Activated CD4-positive, alpha-beta T cell treated with anti-CD3 and anti-CD28 coated beads for 4 hours (primary cell): ENCODE data around the gene CABP7.

Source experiments
- DNase-seq, 2 donors: peaks; one replicate each; pipeline ENCODE4 v3.0.0-alpha.2; 2020

Gene CABP7

GRCh38 chr22:29719899-29720645 lies at the start of gene CABP7:
CABP7 (plus strand) TSS chr22:29720003; CDS start chr22:29720425, 422 bp downstream.
- no peak for DNase-seq

GRCh38 chr22:29670626-29671025 lies 49.2 kb upstream of the CABP7 start:
- no peak for DNase-seq

GRCh38 chr22:29673361-29674066 lies 46.3 kb upstream of the CABP7 start:
- no peak for DNase-seq

GRCh38 chr22:29674121-29674520 lies 45.7 kb upstream of the CABP7 start:
- DNase-seq, result no peak

GRCh38 chr22:29679316-29679715 lies 40.5 kb upstream of the CABP7 start:
- no peak for DNase-seq

GRCh38 chr22:29683536-29683935 lies 36.3 kb upstream of the CABP7 start:
- DNase-seq, result no peak

- no peak for DNase-seq
Observed at GRCh38 chr22:29684244-29684643, 35.6 kb upstream of the CABP7 start.

GRCh38 chr22:29689206-29689879 lies 30.5 kb upstream of the CABP7 start:
- no peak for DNase-seq

GRCh38 chr22:29689880-29690213 lies 30.0 kb upstream of the CABP7 start:
- peak; percentile 20 to 39 for DNase-seq

GRCh38 chr22:29690476-29690875 lies 29.3 kb upstream of the CABP7 start:
- DNase-seq, result no peak

GRCh38 chr22:29691636-29692326 lies 28.0 kb upstream of the CABP7 start:
- DNase-seq, result no peak

GRCh38 chr22:29692327-29692640 lies 27.5 kb upstream of the CABP7 start:
- DNase-seq, result no peak

GRCh38 chr22:29693161-29693560 lies 26.6 kb upstream of the CABP7 start:
- DNase-seq, result no peak

GRCh38 chr22:29693671-29694070 lies 26.1 kb upstream of the CABP7 start:
- no peak for DNase-seq

GRCh38 chr22:29695129-29695926 lies 24.5 kb upstream of the CABP7 start:
- DNase-seq, result no peak

GRCh38 chr22:29697853-29698598 lies 21.8 kb upstream of the CABP7 start:
- DNase-seq, result no peak

GRCh38 chr22:29700206-29700899 lies 19.4 kb upstream of the CABP7 start:
- no peak for DNase-seq

- DNase-seq, result no peak
Observed at GRCh38 chr22:29700900-29701154, 19.0 kb upstream of the CABP7 start.

- DNase-seq, result peak; percentile 13 to 18
Observed at GRCh38 chr22:29701155-29701999, 18.4 kb upstream of the CABP7 start.
